GM19468 (cell line): ENCODE results near the gene DNASE2.
"Not testable (repeated sequence)": the region's sequence is repeated elsewhere in the genome, so short reads cannot be mapped to it uniquely, and the experiment has no call there.

Experiments
- ATAC-seq: cut with Tn5 transposase; IDR thresholded peaks from one replicate; pipeline ENCODE4 v1.9.1; 2021; ENCODE audit warnings: mild to moderate bottlenecking, moderate library complexity, moderate number of reproducible peaks; ENCODE audit not compliant: unreplicated experiment; ENCODE audit errors: extremely low read depth

The DNASE2 gene

DNA sequence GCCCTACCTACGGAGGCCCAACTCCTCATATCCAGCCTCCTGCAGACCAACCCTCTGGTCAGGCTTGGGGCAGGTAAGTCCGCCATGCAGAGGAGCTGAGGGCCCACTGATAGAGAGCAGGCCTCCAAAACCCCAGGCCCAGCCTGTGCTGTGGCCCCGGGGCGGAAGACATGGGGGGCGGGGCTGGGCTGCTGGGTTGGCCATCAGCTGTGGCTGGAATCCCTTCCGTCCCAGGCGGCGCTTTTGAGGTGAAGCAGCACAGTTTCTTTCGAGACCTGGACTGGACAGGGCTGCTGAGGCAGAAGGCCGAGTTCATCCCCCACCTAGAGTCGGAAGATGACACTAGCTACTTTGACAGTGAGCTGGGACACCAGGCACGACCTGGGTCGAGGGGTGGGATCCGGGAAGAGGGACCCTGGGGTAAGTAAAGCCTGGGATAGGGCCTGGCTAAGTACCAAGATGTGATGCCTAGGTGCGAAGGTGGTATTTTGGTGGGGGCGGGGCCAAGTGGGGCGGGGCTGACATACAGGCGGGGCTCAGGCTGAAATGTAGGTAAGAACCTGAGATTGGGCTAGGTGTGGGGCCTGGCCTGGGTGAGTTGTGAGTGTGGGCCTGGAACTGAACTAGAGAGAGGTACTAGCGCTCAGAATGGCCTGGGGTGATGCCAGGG, 15.4 kb downstream of the DNASE2 start:
- no peak for ATAC-seq

DNA sequence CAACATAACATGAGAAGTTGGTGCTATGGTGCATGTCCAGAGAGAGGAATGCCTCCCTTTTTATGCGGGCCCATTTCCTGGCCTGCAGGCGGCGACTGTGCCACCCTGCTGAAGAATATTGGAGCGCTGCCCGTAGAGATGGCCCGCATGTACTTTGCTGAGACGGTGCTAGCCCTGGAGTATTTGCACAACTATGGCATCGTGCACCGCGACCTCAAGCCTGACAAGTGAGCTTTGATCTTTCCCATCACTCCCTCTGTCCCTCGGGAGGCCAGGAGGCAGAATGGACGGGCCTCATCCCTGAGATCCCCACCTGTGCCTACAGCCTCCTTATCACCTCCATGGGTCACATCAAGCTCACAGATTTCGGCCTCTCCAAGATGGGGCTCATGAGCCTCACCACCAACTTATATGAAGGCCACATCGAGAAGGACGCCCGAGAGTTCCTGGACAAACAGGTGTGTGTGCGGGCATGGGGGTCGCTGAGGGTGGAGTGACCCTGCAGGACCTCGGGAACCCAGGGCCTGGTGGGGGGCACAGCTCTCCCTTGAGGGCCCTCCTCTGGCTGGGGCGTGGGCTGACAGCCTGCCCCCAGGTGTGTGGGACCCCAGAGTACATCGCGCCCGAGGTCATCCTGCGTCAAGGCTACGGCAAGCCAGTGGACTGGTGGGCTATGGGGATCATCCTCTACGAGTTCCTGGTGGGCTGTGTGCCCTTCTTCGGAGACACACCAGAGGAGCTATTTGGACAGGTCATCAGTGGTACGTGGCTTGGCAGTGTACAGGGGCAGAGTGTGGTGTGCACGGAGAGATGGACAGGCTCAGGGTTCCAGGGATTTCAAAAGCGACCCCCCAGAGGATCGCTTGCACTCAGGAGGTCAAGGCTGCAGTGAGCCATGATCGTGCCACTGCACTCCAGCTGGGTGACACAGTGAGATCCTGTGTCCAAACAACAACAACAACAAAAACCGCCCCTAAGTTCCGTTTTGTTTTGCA, 16.2 kb downstream of the DNASE2 start:
- ATAC-seq = no peak

DNA sequence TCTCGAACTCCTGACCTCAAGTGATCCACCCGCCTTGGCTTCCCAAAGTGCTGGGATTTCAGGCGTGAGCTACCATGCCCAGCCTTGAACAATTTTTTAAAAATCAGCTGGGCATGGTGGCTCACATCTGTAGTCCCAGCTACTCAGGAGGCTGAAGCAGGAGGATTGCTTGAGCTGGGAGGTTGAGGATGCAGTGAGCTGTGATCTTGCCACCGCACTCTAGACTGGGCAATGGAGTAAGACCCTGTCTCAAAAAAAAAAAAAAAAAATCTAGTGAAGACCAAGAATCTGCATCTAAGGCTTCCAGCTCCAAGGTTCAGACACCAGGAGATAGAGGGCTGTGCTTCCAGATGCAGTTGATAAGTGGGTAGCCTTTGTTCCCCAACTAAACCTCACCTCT, 17.1 kb downstream of the DNASE2 start:
- no peak for ATAC-seq

DNA sequence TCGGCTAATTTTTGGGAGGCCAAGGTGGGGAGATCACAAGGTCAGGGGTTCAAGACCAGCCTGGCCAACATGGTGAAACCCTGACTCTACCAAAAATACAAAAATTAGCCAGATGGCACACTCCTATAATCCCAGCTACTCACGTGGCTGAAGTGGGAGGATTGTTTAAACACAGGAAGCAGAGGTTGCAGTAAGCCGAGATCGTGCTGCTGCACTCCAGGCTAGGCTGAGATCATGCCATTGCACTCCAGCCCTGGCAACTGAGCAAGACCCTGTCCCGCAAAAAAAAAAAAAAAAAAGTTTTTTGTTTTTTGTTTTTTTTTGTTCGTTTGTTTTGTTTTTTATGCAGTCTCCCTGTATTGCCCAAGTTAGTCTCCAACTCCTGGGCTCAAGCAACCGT, 21.7 kb downstream of the DNASE2 start:
- ATAC-seq = no peak

DNA sequence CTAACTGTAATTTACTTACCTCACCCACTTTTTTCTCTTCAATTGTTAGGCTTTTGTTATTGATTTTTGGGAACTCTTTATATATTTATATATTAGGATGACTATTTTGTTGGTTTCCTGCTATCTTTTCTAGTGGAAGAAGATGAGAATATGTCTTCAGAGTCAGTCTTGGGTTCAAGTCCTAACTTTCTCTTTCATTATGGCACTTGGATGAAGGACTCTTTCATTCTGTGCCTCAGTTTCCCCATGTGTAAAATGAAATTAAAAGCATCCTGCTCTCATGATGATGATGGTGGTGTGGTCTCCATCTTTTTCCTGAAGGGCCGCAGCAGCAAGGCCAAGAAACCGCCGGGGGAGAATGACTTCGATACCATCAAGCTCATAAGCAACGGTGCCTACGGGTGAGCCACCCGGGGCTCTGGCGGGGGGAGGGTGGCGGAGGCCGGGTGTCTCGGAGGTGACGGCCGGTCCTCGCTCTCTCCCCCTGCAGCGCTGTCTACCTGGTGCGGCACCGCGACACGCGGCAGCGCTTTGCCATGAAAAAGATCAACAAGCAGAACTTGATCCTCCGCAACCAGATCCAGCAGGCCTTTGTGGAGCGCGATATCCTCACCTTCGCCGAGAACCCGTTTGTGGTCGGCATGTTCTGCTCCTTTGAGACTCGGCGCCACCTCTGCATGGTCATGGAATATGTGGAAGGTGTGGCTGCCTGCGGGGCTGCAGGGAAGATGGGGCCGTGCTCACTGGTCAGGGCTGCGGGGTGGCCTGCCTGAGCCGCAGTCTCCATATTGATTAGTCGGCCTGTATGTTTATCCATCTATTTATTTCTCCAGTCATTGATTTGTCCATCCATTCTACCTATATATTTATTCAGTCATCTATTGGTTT, 23.0 kb downstream of the DNASE2 start:
- ATAC-seq = no peak

DNA sequence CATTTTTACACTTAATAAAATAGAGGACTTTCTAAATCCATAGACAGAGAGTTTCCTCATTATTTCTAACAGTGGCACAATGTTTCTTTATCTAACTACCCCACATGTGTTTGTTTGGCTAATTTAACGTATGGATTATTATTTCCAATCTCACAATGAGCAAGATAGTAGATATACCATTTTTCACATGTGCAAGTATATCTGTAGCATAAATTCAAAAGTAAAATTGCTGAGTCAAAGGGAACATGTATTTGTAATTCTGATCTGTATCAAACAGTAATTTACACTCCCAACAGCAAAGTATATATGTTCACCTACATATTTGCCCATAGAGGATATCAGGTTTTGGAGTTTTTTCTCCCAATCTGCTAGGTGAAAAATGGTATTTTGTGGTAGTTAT, 24.6 kb downstream of the DNASE2 start:
- no peak for ATAC-seq

DNA sequence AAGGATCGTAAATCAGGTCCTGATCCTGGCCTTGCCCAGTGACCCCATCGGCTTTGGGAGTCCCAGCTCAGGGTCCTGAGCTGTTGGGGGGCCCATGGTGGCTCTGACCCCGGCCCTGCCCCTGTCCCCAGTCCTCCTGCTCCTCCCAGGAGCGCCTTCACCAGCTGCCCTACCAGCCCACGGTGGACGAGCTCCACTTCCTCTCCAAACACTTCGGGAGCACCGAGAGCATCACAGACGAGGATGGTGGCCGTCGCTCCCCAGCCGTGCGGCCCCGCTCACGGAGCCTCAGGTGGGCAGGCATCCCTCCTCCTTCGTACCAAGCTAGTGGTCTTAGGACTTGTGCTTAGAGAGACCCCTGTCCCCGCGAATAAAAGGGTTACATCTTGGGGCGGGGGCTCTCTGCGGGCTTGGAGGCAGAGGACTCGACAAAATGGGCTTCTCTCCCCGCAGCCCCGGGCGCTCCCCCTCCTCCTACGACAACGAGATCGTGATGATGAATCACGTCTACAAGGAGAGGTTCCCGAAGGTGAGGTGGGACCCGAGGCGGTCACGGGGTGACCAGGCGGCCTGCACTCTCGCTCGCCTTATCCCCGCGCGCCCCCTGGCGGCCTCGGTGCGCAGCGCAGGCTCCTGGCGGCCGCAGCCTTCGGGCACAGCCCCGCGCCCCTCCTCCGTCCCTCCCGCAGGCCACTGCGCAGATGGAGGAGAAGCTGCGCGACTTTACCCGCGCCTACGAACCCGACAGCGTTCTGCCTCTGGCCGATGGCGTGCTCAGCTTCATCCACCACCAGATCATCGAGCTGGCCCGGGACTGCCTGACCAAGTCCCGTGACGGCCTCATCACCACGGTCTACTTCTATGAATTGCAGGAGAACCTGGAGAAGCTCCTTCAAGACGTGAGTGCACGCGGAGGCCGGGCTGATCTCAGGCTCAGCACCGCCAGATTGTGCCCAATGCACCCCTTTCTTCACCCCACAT, 33.8 kb downstream of the DNASE2 start:
- no peak for ATAC-seq

DNA sequence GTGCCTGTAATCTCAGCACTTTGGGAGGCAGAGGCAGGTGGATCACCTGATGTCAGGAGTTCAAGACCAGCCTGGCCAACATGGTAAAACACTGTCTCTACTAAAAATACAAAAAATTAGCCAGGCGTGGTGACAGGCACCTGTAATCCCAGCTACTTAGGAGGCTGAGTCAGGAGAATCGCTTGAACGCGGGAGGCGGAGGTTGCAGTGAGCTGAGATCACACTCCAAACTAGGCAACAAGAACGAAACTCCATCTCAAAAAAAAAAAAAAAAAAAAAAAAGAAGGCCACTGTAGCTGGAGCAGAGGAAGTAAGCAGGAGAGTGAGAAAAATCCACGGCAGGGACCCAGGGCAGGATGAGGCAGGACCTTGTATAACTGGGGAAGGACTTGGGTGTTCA, 34.6 kb downstream of the DNASE2 start:
- not testable (repeated sequence) for ATAC-seq

DNA sequence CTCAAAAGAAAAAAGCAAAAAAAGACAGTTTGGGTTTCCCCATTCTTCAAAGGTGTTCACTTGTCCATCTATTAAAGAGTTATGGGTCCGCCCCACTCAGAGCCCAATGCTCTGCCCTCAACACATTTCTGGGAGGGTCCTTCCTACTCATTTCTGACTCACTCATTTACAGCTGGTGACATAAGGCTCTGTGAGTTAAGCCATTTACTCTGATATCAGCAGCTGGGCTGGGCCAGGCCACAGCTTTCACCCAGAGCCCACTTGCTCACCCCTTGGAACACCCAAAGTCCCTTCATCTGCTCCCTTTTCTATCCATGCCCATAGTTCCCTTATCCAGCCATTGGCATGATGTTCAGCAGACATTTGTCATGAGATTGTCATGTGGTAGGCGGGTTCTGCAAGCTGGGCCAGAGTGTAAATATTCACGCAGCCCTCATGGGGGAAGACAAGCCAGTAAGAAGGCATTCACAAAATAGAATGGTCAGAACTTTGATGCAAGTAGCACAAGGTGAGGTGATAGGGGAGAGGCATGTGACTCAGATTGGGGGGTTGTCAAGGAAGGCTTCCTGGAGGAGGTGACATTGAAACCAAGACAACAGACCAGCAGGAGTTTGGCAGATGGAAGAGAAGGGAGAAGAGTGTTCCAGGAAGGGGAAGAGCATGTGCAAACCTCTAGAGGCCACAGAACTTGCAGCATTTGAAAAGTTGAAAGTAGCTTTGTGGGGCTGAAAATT, 37.1 kb downstream of the DNASE2 start:
- no peak for ATAC-seq

DNA sequence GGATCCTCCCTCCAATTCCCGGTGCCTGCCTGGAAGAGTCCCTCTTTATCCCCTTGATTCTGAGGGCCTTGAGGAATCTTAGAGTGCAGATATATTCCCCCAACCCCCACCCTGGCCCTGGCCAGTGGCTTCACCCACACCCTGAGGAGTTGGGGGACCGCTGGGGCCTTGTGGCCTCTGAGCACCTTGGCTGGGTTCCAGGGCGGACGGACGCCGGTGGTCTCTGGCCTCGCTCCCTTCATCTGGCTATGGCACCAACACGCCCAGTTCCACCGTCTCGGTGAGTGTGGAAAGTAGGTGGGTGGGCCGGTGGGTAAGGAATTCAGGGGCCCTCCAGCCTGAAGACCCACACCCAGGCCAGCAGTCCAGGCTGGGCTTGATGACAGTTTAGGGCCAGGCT, 37.9 kb downstream of the DNASE2 start:
- ATAC-seq = no peak

DNA sequence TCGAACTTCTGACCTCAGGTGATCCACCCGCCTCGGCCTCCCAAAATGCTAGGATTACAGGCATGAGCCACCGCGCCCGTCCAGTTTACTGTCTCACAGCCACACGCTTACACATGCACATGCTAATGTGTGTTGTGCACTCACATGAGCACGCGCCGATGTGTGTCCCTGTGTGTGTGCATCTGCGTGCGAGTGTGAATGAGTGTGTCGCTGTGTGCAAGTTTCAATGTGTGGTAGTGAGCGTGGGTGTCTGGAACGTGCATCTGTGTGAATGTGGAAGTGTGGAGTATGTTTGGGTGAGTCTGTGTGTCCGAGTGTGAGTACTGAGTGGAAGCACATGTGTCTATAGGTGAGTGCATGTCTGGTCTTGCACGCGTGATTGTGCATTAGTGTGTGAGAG, 38.7 kb downstream of the DNASE2 start:
- ATAC-seq = no peak

DNA sequence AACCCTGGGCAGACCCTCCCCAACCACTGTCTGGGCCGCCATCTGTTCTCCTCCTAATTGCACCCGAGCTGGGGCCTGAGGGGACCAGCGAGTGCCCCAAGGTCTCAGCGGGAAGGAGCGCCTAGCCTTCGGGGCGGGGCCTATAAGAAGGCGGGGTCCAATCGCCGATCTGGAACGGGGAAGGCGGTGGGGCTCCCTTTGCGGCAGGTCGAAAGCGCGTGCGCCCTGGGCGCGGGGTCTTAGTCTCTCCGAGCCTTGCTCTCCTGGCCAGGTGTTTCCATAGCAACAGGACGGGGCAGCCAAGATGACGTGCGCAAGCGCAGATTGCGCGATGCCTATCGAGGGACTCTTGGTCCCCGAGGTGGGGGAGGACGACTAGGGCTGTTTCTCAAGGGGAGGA, 40.2 kb downstream of the DNASE2 start:
- no peak for ATAC-seq

DNA sequence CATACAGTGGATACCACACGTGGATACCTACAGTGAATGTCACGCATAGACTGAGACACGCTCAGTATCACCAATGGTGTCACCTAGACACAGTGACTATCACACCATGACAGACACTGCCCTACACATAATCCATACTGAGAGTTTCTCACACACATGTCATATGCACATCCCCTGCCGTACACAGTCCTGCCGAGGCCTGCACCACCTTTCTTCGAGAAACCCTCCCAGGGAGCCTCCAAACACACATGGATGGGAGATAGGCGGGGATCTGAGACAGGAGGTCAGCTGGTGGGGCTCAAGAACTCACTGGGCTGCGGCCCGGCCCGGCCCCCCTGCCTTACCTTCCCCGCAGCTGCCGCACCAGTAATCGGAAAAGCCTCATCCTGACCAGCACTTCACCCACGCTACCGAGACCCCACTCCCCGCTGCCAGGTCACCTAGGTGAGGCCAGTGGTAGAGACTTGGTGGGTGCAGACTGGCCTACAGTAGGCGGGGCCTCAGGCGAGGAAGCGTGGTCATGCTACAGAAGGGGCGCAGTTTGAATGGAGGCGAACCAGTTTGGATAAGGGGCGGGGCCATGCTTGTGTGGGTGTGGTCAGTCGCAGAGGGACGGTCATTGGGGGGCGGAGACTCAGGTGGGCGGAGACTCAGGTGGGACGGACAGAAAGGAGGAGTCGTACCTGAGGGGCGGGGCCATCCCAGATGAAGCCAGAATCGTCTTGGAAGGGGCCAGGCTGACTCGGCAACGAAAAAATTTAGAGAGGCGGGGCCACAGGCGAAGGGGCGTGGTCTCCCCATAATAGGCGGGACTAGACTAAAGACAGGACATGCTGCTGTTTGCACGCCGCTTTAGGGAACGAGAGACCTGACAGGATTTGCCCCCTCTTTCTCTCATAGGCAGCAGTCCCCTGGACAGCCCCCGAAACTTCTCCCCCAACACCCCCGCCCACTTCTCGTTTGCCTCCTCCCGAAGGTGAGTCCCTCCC, 40.9 kb downstream of the DNASE2 start:
- no peak for ATAC-seq

DNA sequence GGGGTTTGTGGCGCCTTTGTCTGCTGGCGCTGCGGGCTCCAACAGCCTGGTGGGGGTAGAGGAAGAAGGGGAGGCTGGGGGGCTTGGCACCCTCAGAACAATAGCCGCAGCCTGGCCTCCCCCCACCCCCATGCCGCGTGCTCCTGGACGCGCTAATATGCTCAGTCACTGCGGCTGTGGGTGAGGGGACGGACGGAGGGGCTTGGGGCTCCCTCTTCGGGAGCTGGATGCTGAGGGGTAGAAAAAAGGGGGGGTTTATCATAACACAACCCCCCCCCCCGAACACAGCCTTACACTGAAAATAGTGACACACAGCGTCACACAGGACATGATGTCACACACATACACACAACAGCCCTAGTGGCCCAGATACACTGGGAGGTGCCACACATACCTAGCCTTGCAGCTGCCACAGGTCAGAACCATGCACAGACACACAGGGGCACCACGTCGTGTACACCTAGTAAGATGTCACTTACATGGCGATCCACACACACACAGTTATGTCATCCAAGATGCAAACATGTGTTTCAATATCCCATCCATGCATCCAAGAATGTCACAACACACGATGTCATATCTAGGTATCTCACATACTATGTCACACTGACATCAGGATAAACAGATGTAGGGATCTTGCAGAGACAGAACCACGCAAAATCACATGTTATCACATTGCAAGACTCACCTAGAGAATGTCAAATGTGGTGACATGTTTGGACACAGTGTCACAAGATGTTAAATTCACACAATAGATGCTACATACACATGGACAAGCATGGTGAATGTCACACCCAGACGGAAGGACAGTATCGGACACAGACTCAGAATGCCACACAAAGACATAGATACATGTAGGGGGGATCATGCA, 42.1 kb downstream of the DNASE2 start:
- ATAC-seq = no peak

DNA sequence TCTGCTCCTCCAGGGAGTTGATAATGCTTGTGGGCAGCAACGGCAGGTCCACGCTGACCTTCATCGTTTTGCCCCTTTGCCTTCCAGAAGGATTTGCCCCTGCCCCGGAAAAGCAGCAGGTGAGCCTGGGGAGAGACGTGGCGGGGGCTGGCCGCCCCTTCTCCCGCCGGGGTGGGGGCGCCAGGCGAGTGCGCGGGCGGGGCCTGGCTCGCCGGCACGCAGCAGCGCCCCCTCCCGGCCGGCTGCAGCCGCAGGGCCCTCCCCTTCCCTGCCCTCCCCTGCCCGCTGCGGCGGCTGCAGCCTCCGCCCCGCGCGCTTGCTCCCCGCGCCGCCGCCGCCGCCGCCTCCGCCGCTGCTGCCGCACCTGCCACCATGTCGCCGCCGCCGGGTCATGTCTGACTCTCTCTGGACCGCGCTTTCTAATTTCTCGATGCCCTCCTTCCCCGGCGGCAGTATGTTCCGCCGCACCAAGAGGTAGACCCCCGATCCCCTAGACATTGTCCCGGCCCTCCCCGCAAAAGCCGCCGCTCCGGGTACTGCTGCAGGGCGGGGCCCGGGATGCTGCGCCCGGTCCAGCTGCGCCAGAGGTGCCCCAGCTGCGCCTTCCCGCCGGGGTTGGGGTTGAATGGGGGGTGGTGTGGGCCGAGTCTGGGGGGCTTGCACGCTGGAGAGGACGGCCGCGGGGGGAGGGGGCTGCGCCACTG, 42.9 kb downstream of the DNASE2 start, which contains the start of gene MAST1:
Gene MAST1 (plus strand): TSS at position 334 of the 704 bp plus-strand sequence. CDS start 58 bp downstream, at position 392.
- no peak for ATAC-seq

DNA sequence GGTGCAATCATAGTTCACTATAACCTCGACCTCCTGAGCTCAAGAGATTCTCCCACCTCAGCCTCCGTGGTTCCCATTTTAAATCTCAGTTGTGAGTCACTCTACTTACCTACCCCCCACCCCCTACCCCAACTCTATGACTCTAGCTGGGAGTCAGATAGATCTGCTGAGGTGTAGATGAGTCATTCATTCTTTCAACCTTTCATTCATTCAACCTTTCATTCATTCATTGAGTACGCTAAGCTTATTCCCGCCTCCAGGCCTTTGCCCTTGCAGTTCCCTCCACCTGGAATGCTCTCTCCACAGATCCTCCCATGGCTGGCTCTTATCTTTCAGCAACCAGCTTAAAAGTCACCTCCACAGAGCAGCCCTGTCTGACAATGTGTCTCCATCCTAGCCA, 44.0 kb downstream of the DNASE2 start:
- no peak for ATAC-seq
